SK-N-MC (cell line): ENCODE data around the gene FXYD5.

Experiments used
- EZH2 ChIP-seq: fragments of 200-600 bp; sonication (generic); IDR thresholded peaks from one replicate; pipeline ENCODE4 v1.6.1; 2017; ENCODE audit warnings: antibody characterized with exemption
- FOXP2 ChIP-seq: optimal IDR thresholded peaks from 2 replicates; pipeline ENCODE3; 2011; ENCODE audit warnings: mild to moderate bottlenecking, moderate library complexity; ENCODE audit not compliant: insufficient read depth; ENCODE audit errors: extremely low read length, control extremely low read depth
- POLR2AphosphoS5 ChIP-seq: IDR thresholded peaks from 2 replicates; pipeline ENCODE4 v1.6.1; 2012; ENCODE audit warnings: mild to moderate bottlenecking, low read depth, low read length, borderline replicate concordance

GRCh38 chr19:35184267-35184666, 29.7 kb downstream of the FXYD5 start:
- no peak for TF ChIP-seq POLR2AphosphoS5
- TF ChIP-seq EZH2, result no peak
- TF ChIP-seq FOXP2, result no peak
